WERI-Rb-1 (cell line): ENCODE measurements around the gene USPL1.

Experiments used
- DNase-seq: peaks from one replicate; pipeline ENCODE4 v3.0.0-alpha.2; 2020
- H3K27ac ChIP-seq: fragments of 250-450 bp; sonication (Bioruptor Pico); 2 replicates; pipeline ENCODE4 v1.5.1; 2020; ENCODE audit warnings: mild to moderate bottlenecking, moderate library complexity
- H3K27me3 ChIP-seq: fragments of 250-450 bp; sonication (Bioruptor Pico); 2 replicates; pipeline ENCODE4 v1.5.1; 2021; ENCODE audit warnings: mild to moderate bottlenecking, low read depth, moderate library complexity; ENCODE audit not compliant: insufficient read depth, severe bottlenecking
- H3K36me3 ChIP-seq: fragments of 250-450 bp; sonication (Bioruptor Pico); 2 replicates; pipeline ENCODE4 v1.5.1; 2020; ENCODE audit warnings: mild to moderate bottlenecking, moderate library complexity
- H3K4me3 ChIP-seq: 2 replicates; pipeline ENCODE4 v1.5.1; 2011; ENCODE audit warnings: low read depth, mild to moderate bottlenecking, control low read depth, low read length
- H3K9me3 ChIP-seq: fragments of 250-450 bp; sonication (Bioruptor Pico); 2 replicates; pipeline ENCODE4 v1.5.1; 2021; ENCODE audit warnings: mild to moderate bottlenecking, moderate library complexity; ENCODE audit not compliant: severe bottlenecking
- CTCF ChIP-seq: IDR thresholded peaks from 2 replicates; pipeline ENCODE4 v1.5.1; 2011; ENCODE audit warnings: low read depth, mild to moderate bottlenecking, control low read depth, inconsistent platforms, low read length

The USPL1 gene

DNA sequence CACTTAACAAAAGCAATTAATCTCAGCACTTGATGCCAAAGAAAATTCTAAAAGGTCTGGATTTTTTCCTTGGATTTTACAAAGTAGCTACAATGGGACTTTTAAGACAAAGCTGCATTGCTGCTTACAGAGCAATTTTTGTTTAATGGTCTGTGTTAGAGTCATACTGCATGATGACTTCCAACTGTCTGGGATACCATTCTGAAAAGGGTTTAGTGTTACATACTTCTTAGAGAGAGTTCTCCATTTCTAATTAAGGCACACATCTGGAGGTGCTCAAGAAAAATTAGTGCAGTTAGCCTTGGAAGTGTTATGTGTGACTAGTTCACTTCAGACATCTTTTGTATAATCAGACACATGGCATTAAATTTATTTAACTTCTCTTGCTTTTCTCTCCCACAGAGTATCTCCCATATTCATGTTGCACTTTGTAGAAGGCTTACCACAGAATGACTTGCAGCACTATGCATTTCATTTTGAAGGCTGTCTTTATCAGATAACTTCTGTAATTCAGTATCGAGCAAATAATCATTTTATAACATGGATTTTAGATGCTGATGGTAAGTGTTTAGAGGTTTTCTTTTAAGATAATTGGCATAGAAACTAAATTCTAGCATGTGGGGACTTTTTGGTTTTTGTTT, 35.1 kb downstream of the USPL1 start:
- Histone ChIP-seq H3K27ac (no peak overlapping the region), H3K9me3 (no peaks in the 10 kb centered on the region), H3K36me3 (no peaks in the 10 kb centered on the region; the same call in 1 of the 2 replicates), H3K27me3 (no peaks in the 10 kb centered on the region), H3K4me3 (no peak overlapping the region)
- no peak for DNase-seq
- TF ChIP-seq CTCF, result no peak

DNA sequence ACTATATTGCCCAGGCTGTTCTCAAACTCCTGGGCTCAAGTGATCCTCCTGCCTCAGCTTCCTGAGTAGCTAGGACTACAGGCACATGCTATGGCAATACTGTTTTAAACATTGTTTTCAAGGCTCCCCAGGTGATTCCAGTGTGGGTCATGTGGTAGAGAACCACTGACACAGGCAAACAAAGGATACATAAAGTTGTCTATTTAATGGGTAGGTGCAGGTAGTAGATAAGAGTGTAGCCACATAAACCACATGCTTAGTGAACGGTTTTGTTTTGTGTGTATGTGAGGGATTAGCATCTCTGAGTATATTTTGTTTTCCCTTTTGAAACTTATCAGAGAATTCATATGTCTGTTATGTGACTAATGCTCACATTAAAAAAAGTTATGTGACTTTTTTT, 36.7 kb downstream of the USPL1 start:
- DNase-seq, result no peak
- TF ChIP-seq CTCF, result no peak
- H3K9me3 ChIP-seq, result no peaks in the 10 kb centered on the region
- H3K27ac ChIP-seq, result no peak overlapping the region
- H3K36me3 ChIP-seq, result no peaks in the 10 kb centered on the region; the same call in 1 of the 2 replicates
- H3K4me3 ChIP-seq, result no peak overlapping the region
- H3K27me3 ChIP-seq, result no peaks in the 10 kb centered on the region

GRCh38 chr13:30656178-30656577, 38.5 kb downstream of the USPL1 start:
- no peak for TF ChIP-seq CTCF
- Histone ChIP-seq H3K9me3 (no peaks in the 10 kb centered on the region), H3K4me3 (no peak overlapping the region), H3K27me3 (no peaks in the 10 kb centered on the region), H3K36me3 (no peaks in the 10 kb centered on the region; the same call in 1 of the 2 replicates), H3K27ac (no peak overlapping the region)
- DNase-seq, result no peak

DNA sequence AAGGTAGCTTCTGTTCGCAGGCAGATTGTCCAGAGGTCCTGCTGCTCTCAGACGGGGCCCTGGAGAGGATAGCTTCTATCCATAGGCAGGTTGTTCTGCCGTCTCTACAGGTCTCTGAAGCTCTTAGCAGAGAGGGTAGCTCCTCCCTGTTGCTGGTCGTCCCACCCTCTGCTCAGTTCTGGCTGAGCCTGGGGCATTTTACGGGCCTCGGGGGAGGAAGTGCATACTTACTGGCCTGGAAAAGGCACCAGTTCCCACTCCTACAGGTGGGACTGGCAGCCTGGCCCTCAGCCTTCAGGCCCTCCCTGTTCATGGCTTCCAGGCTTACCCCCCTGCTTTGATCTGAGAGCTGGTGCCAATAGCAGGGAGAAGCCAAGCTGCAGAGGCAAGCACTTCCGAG, 42.3 kb downstream of the USPL1 start:
- H3K4me3 ChIP-seq, result no peak overlapping the region
- H3K36me3 ChIP-seq, result no peaks in the 10 kb centered on the region
- TF ChIP-seq CTCF, result no peak
- no peak for DNase-seq
- H3K9me3 ChIP-seq, result no peaks in the 10 kb centered on the region
- H3K27ac ChIP-seq, result no peak overlapping the region
- no peaks in the 10 kb centered on the region for H3K27me3 ChIP-seq

GRCh38 chr13:30660796-30661195, 43.1 kb downstream of the USPL1 start:
- Histone ChIP-seq H3K27ac (no peak overlapping the region), H3K27me3 (no peaks in the 10 kb centered on the region), H3K9me3 (no peaks in the 10 kb centered on the region), H3K4me3 (no peak overlapping the region), H3K36me3 (no peaks in the 10 kb centered on the region)
- DNase-seq, result no peak
- TF ChIP-seq CTCF, result no peak

GRCh38 chr13:30664689-30665275, 47.1 kb downstream of the USPL1 start:
- TF ChIP-seq CTCF, result no peak
- DNase-seq, result no peak
- no peak overlapping the region for H3K27ac ChIP-seq

More at GRCh38 chr13:30664689-30665275, 47.1 kb downstream of the USPL1 start:
- Histone ChIP-seq H3K36me3 (no peaks in the 10 kb centered on the region), H3K4me3 (no peak overlapping the region), H3K27me3 (no peaks in the 10 kb centered on the region), H3K9me3 (no peaks in the 10 kb centered on the region)
